OCI-LY3 (cell line): ENCODE measurements around the gene PDK2.
"Not testable (repeated sequence)": the region's sequence is repeated elsewhere in the genome, so short reads cannot be mapped to it uniquely, and the experiment has no call there.

ENCODE experiments used
- CTCF ChIP-seq: fragments of 200-600, 300-600 bp; sonication (generic); IDR thresholded peaks from 2 replicates; pipeline ENCODE4 v1.5.1; 2014; ENCODE audit warnings: antibody characterized with exemption, low read length, low read depth
- EZH2phosphoT487 ChIP-seq: fragments of 200-600 bp; shearing (Covaris generic); IDR thresholded peaks from 2 replicates; pipeline ENCODE4 v1.6.1; 2018; ENCODE audit warnings: antibody characterized with exemption, mixed run types, low read depth

- not testable (repeated sequence) for TF ChIP-seq CTCF, EZH2phosphoT487
Measured at GRCh38 chr17:50061713-50062045, 33.5 kb upstream of the PDK2 start.
